ENCODE results near the gene CELF2.
A peak's percentile ranks its signal among the peaks of the same experiment; 100 is the strongest.

CELF2 gene

DNA sequence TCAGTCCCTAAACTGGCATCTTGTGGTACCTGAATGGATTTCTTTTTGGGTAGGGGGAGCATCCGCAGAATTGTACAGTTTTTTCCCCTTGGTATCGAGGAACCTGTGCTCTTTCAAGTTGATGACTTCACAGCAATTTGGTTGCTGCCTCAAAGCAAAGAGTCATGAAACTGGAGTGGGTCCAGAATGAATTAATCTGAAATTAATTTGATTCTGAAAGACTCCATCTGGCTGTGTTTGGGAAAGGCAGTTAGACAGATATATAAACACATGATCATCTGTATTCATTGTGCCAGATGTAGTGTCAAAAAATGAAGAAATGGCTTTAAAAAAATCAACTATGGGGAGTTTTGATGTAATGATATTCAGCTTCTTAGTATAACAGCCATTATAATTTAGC lies 136.1 kb downstream of the CELF2 start:
- TF ChIP-seq ZNF565 (CRISPR knock-in tag; conservative IDR thresholded peaks at IDR 0.05; ENCODE audit: low read depth) (no peak), TCF4 (CRISPR knock-in tag; IDR thresholded peaks at IDR 0.05; ENCODE audit: borderline replicate concordance) (peak; percentile 47)
- ATAC-seq: no peak

DNA sequence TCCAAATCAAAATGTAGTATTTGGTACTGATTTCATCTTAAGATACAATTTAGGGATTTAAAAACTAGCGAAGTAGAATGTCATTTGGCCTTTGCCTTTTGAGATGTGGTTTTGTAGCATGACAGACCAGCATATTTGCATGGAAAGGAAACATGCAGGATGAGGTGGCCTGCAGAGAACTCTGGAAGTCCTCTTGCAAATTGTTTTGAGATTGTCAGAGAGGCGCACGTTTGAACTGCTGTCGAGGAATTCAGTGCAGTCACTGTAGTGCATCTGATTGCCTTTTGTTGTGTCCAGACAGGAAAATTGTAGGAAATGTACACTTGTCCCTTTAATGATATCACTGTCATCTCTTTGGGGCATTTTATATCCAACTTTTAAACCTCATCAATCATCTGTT lies 136.7 kb downstream of the CELF2 start:
- TF ChIP-seq, protein P1, sequence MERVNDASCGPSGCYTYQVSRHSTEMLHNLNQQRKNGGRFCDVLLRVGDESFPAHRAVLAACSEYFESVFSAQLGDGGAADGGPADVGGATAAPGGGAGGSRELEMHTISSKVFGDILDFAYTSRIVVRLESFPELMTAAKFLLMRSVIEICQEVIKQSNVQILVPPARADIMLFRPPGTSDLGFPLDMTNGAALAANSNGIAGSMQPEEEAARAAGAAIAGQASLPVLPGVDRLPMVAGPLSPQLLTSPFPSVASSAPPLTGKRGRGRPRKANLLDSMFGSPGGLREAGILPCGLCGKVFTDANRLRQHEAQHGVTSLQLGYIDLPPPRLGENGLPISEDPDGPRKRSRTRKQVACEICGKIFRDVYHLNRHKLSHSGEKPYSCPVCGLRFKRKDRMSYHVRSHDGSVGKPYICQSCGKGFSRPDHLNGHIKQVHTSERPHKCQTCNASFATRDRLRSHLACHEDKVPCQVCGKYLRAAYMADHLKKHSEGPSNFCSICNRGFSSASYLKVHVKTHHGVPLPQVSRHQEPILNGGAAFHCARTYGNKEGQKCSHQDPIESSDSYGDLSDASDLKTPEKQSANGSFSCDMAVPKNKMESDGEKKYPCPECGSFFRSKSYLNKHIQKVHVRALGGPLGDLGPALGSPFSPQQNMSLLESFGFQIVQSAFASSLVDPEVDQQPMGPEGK (CRISPR knock-in tag; IDR thresholded peaks at IDR 0.05; ENCODE audit: borderline replicate concordance): no peak
- no peak for TF ChIP-seq POU6F1 (CRISPR knock-in tag; IDR thresholded peaks at IDR 0.05; ENCODE audit: borderline replicate concordance, low read depth)
- ATAC-seq: no peak

GRCh38 chr10:11154849-11155498 lies 137.3 kb downstream of the CELF2 start:
- no peak for ATAC-seq
- TF ChIP-seq ISL1 (CRISPR knock-in tag; IDR thresholded peaks at IDR 0.05): no peak
- no peak for TF ChIP-seq ZNF8 (CRISPR knock-in tag; IDR thresholded peaks at IDR 0.05)
- TF ChIP-seq ZC3H10 (CRISPR knock-in tag; IDR thresholded peaks at IDR 0.05): no peak
- TF ChIP-seq ZNF70 (CRISPR knock-in tag; IDR thresholded peaks at IDR 0.05): no peak
- TF ChIP-seq CREB5 (CRISPR knock-in tag; IDR thresholded peaks at IDR 0.05; ENCODE audit: low read depth): no peak
- TF ChIP-seq ZFP30 (CRISPR knock-in tag; IDR thresholded peaks at IDR 0.05): no peak
- TF ChIP-seq POU6F1 (CRISPR knock-in tag; IDR thresholded peaks at IDR 0.05; ENCODE audit: borderline replicate concordance, low read depth): no peak
- TF ChIP-seq CSRNP3 (CRISPR knock-in tag; IDR thresholded peaks at IDR 0.05): no peak
- no peak for TF ChIP-seq TCF4 (CRISPR knock-in tag; IDR thresholded peaks at IDR 0.05; ENCODE audit: borderline replicate concordance)
- no peak for TF ChIP-seq TOX (CRISPR knock-in tag; IDR thresholded peaks at IDR 0.05; ENCODE audit: borderline replicate concordance)
- no peak for TF ChIP-seq ZFP3 (CRISPR knock-in tag; IDR thresholded peaks at IDR 0.05)
- no peak for TF ChIP-seq CSDC2 (CRISPR knock-in tag; IDR thresholded peaks at IDR 0.05)
- TF ChIP-seq ESRRG (CRISPR knock-in tag; IDR thresholded peaks at IDR 0.05): no peak
- TF ChIP-seq ZNF565 (CRISPR knock-in tag; conservative IDR thresholded peaks at IDR 0.05; ENCODE audit: low read depth): no peak
- no peak for TF ChIP-seq OSR1 (CRISPR knock-in tag; IDR thresholded peaks at IDR 0.05)
- TF ChIP-seq PPARA (CRISPR knock-in tag; IDR thresholded peaks at IDR 0.05; ENCODE audit: borderline replicate concordance): no peak

GRCh38 chr10:11156480-11156879 lies 138.8 kb downstream of the CELF2 start:
- ATAC-seq: no peak
- TF ChIP-seq PPARA (CRISPR knock-in tag; IDR thresholded peaks at IDR 0.05; ENCODE audit: borderline replicate concordance): no peak
- TF ChIP-seq, protein P1 (CRISPR knock-in tag; IDR thresholded peaks at IDR 0.05; ENCODE audit: borderline replicate concordance): no peak
- no peak for TF ChIP-seq ZNF565 (CRISPR knock-in tag; conservative IDR thresholded peaks at IDR 0.05; ENCODE audit: low read depth)
- TF ChIP-seq ARNTL (CRISPR knock-in tag; IDR thresholded peaks at IDR 0.05; ENCODE audit: borderline replicate concordance, low read depth): no peak
- no peak for TF ChIP-seq CSDC2 (CRISPR knock-in tag; IDR thresholded peaks at IDR 0.05)
- no peak for TF ChIP-seq ZFP30 (CRISPR knock-in tag; IDR thresholded peaks at IDR 0.05)
- no peak for TF ChIP-seq SNAI2 (CRISPR knock-in tag; IDR thresholded peaks at IDR 0.05)

All from SK-N-SH treated with all-trans-retinoic acid at 6 μM for 48 hours (cell line).